ENCODE results near the gene AOPEP.

The AOPEP gene

GRCh38 chr9:95082401-95083084 lies 356.0 kb downstream of the AOPEP start:
- 0 out of 2 replicates have a peak, but pooled peaks cover 5% of the 10 kb centered on the region for H3K4me1 ChIP-seq (ENCODE audit: control insufficient read depth, insufficient read depth, low read length)
- no peak overlapping the region for H3K4me3 ChIP-seq (ENCODE audit: low read depth, low read length)
- POLR2A ChIA-PET = no interaction called here
- H3K27ac ChIP-seq (ENCODE audit: extremely low read depth, low read depth, low read length) = no peak overlapping the region
- no peaks in the 10 kb centered on the region for H3K9me3 ChIP-seq (ENCODE audit: control insufficient read depth, insufficient read depth, low read depth, low read length)
- H3K36me3 ChIP-seq (ENCODE audit: control insufficient read depth in 2 of 2, insufficient read depth in 1 of 2, low read length in 2 of 2) = peaks cover 4 to 58% of the 10 kb centered on the region in 2 experiments; a peak in 2 of 3 replicates
- CTCF ChIA-PET = no interaction called here
- no peak for TF ChIP-seq KLF16 (tag by site-specific recombination; IDR thresholded peaks at IDR 0.05)
- TF ChIP-seq ZNF549 (tag by site-specific recombination; IDR thresholded peaks at IDR 0.05) = no peak
- TF ChIP-seq YY2 (tag by site-specific recombination; IDR thresholded peaks at IDR 0.05) = no peak
- no peak for TF ChIP-seq ZNF596 (tag by site-specific recombination; IDR thresholded peaks at IDR 0.05)
- TF ChIP-seq ZNF311 (tag by site-specific recombination; IDR thresholded peaks at IDR 0.05; ENCODE audit: borderline replicate concordance) = no peak
- no peak for TF ChIP-seq ZNF501 (tag by site-specific recombination; IDR thresholded peaks at IDR 0.05)
- no peak for TF ChIP-seq ZNF404 (tag by site-specific recombination; IDR thresholded peaks at IDR 0.05)
- no peak for TF ChIP-seq FEZF1 (tag by site-specific recombination; IDR thresholded peaks at IDR 0.05)
- no peak for TF ChIP-seq ZNF341 (tag by site-specific recombination; IDR thresholded peaks at IDR 0.05; ENCODE audit: low read depth)
- no peak for TF ChIP-seq ZNF426 (tag by site-specific recombination; IDR thresholded peaks at IDR 0.05)
- no peak for TF ChIP-seq ZBTB26 (tag by site-specific recombination; optimal IDR thresholded peaks at IDR 0.05)
- no peak for TF ChIP-seq ZNF664 (tag by site-specific recombination; IDR thresholded peaks at IDR 0.05)
- TF ChIP-seq PRDM2 (tag by site-specific recombination; IDR thresholded peaks at IDR 0.05; ENCODE audit: borderline replicate concordance) = no peak
- TF ChIP-seq ZNF239 (tag by site-specific recombination; IDR thresholded peaks at IDR 0.05) = no peak
- no peak for TF ChIP-seq PRDM4 (tag by site-specific recombination; IDR thresholded peaks at IDR 0.05)
- TF ChIP-seq WT1 (tag by site-specific recombination; IDR thresholded peaks at IDR 0.05) = no peak
- TF ChIP-seq PRDM10 (tag by site-specific recombination; IDR thresholded peaks at IDR 0.05) = no peak
- TF ChIP-seq ZNF266 (tag by site-specific recombination; IDR thresholded peaks at IDR 0.05; ENCODE audit: low read depth) = no peak
- TF ChIP-seq SP7 (tag by site-specific recombination; IDR thresholded peaks at IDR 0.05) = no peak
- TF ChIP-seq INSM2 (tag by site-specific recombination; IDR thresholded peaks at IDR 0.05) = no peak

Measured in HEK293 (cell line).